Breast epithelium (tissue), 4 donors: ENCODE measurements around the gene STOX2. TPM values are rescaled to one million over a fixed set of nuclear protein-coding genes. Genes with fewer than 3 reads are reported as not detected.

ENCODE experiments used
- DNase-seq, 2 donors: peaks; one replicate each; pipeline ENCODE4 v3.0.0-alpha.2; 2019; ENCODE audit warnings: low spot score in 2 of 2
- H3K27ac ChIP-seq, 2 donors: fragments of 200-600 bp; sonication (generic) in 1 of 2; one replicate each; pipeline ENCODE4 v1.5.1; 2016 to 2019; ENCODE audit warnings: mild to moderate bottlenecking in 1 of 2
- H3K27me3 ChIP-seq, 2 donors: fragments of 200-600 bp; sonication (generic) in 1 of 2; one replicate each; pipeline versions ENCODE4 v1.5.1 to v1.6.0; 2017 to 2019; ENCODE audit warnings: control low read depth in 1 of 2, mild to moderate bottlenecking in 1 of 2
- H3K36me3 ChIP-seq: fragments of 200-600 bp; one replicate; pipeline ENCODE4 v1.5.1; 2019
- H3K4me1 ChIP-seq, 2 donors: fragments of 200-600 bp; sonication (generic); one replicate each; pipeline ENCODE4 v1.5.1; 2016 to 2019; ENCODE audit warnings: control low read depth in 1 of 2
- H3K4me3 ChIP-seq, 3 donors: fragments of 200-600 bp; sonication (generic); 1 replicate in 2 of 3; 2 replicates in 1 of 3; pipeline ENCODE4 v1.5.1; 2016 to 2019; ENCODE audit warnings: mild to moderate bottlenecking in 3 of 3, moderate library complexity in 2 of 3
- H3K9me3 ChIP-seq, 2 donors: fragments of 200-600 bp; sonication (generic) in 1 of 2; one replicate each; pipeline ENCODE4 v1.5.1; 2016 to 2019; ENCODE audit warnings: control low read depth in 1 of 2
- POLR2A ChIP-seq: fragments of 450-650 bp; IDR thresholded peaks from one replicate; pipeline ENCODE4 v1.6.1; 2016; ENCODE audit warnings: antibody characterized with exemption, mild to moderate bottlenecking, moderate library complexity
- POLR2AphosphoS5 ChIP-seq, 3 donors: sonication (generic); formaldehyde crosslinking; IDR thresholded peaks; one replicate each; pipeline ENCODE4 v1.6.1; 2017; ENCODE audit warnings: antibody characterized with exemption in 3 of 3
- intact Hi-C: fragments of 100-400 bp; cut with DNase I; formaldehyde crosslinking; loops from one replicate; pipeline ENCODE4 v1.15.1; 2023; ENCODE audit warnings: low total_unique reads
- total RNA-seq, 3 donors: library from RNA; depleted of rRNA; stranded (reverse); fragments of >200 nt; gene quantifications; one replicate each; pipeline ENCODE4 v1.1.0, GENCODE V29; 2016
- TF ChIP-seq, protein P1 (sequence below), 3 donors: fragments of 450-650 bp; IDR thresholded peaks; one replicate each; pipeline ENCODE4 v1.5.1; 2016 to 2017; ENCODE audit warnings: antibody characterized with exemption in 3 of 3, mild to moderate bottlenecking in 3 of 3, moderate library complexity in 3 of 3

Gene STOX2
- total RNA-seq, 3 donors from 2014 or later: 7.9 to 11.2 (median 10.7) TPM

DNA sequence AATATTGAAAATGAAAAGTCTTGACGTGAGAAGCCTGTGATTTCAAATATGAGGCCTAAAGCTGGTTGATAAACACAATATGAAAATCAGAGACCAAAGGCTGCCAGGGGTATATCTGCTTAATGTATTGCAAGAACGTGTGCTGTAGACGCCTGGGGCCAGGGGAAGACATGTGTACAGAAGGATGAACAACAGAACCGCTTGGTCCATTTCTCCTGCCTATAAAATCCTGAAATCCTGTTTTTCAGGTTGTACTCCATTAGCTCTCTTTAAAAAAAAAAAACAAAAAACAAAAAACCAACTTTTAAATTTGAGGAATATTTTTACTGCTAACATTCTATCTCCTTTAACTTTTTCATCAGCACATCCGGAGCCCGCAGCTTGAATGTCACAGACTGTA lies 109.2 kb downstream of the STOX2 start:
- Histone ChIP-seq H3K9me3 (no peaks in the 10 kb centered on the region), H3K4me3 (no peak overlapping the region), H3K36me3 (no peaks in the 10 kb centered on the region), H3K4me1 (no peaks in the 10 kb centered on the region), H3K27me3 (no peaks in the 10 kb centered on the region), H3K27ac (no peak overlapping the region)
- intact Hi-C loops: no loop called here
- no peak for DNase-seq
- TF ChIP-seq POLR2AphosphoS5 (IDR thresholded peaks at IDR 0.05): no peak
- TF ChIP-seq, protein P1, sequence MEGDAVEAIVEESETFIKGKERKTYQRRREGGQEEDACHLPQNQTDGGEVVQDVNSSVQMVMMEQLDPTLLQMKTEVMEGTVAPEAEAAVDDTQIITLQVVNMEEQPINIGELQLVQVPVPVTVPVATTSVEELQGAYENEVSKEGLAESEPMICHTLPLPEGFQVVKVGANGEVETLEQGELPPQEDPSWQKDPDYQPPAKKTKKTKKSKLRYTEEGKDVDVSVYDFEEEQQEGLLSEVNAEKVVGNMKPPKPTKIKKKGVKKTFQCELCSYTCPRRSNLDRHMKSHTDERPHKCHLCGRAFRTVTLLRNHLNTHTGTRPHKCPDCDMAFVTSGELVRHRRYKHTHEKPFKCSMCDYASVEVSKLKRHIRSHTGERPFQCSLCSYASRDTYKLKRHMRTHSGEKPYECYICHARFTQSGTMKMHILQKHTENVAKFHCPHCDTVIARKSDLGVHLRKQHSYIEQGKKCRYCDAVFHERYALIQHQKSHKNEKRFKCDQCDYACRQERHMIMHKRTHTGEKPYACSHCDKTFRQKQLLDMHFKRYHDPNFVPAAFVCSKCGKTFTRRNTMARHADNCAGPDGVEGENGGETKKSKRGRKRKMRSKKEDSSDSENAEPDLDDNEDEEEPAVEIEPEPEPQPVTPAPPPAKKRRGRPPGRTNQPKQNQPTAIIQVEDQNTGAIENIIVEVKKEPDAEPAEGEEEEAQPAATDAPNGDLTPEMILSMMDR (IDR thresholded peaks at IDR 0.05): no peak
- no peak for TF ChIP-seq POLR2A

DNA sequence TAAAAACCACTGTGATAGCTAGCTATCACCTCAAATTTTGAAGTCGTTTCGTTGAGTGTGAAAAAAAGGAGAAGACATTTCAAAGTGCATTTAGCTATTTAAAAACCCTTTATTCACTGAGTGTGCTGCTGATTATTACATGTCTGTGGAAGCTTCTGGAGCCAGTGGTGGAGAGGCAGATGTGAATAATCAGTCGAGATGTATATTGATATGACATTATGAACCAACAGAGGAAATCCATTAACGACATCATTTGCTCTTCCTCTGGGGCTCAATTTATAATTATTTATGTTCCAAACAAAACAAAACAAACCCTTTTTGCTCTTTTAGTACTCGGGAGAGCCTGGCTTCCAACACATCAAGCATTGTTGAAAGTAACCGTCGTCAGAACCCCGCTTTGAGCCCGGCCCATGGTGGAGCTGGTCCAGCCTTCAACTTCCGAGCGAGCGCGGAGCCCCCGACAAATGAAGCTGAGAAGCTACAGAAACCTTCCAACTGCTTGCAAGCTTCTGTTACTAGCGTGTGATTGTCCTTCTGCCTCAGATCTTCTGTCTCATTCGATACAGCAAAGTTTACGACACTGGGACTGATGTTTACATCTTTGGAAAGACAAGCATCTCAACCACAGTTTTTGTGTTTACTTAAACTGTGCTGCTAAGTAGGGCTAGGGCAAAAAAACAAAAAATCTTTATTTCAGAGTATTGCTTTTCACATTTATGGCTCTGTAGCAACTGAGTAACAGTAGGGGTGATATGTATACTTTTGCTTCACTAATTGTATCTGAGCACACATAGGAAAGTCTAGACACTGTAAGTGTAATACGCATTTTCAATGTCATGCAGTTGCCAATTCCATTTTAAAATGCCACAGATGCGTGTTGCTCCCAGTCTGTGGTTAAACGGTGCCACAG lies 111.9 kb downstream of the STOX2 start:
- H3K36me3 ChIP-seq: no peaks in the 10 kb centered on the region
- H3K27ac ChIP-seq: no peak overlapping the region
- DNase-seq: no peak
- no peak overlapping the region for H3K4me3 ChIP-seq
- intact Hi-C loops: no loop called here
- TF ChIP-seq POLR2A (no peak), POLR2AphosphoS5 (IDR thresholded peaks at IDR 0.05) (no peak)
- no peaks in the 10 kb centered on the region for H3K9me3 ChIP-seq
- no peaks in the 10 kb centered on the region for H3K27me3 ChIP-seq
- no peaks in the 10 kb centered on the region for H3K4me1 ChIP-seq

GRCh38 chr4:184019076-184019475 lies 114.0 kb downstream of the STOX2 start:
- Histone ChIP-seq H3K27ac (no peak overlapping the region), H3K4me3 (no peak overlapping the region), H3K36me3 (no peaks in the 10 kb centered on the region), H3K9me3 (no peaks in the 10 kb centered on the region), H3K4me1 (no peaks in the 10 kb centered on the region), H3K27me3 (no peaks in the 10 kb centered on the region)
- intact Hi-C loops: no loop called here
- no peak for DNase-seq
- no peak for TF ChIP-seq POLR2AphosphoS5 (IDR thresholded peaks at IDR 0.05)
- no peak for TF ChIP-seq POLR2A
- TF ChIP-seq, protein P1 (IDR thresholded peaks at IDR 0.05): no peak

DNA sequence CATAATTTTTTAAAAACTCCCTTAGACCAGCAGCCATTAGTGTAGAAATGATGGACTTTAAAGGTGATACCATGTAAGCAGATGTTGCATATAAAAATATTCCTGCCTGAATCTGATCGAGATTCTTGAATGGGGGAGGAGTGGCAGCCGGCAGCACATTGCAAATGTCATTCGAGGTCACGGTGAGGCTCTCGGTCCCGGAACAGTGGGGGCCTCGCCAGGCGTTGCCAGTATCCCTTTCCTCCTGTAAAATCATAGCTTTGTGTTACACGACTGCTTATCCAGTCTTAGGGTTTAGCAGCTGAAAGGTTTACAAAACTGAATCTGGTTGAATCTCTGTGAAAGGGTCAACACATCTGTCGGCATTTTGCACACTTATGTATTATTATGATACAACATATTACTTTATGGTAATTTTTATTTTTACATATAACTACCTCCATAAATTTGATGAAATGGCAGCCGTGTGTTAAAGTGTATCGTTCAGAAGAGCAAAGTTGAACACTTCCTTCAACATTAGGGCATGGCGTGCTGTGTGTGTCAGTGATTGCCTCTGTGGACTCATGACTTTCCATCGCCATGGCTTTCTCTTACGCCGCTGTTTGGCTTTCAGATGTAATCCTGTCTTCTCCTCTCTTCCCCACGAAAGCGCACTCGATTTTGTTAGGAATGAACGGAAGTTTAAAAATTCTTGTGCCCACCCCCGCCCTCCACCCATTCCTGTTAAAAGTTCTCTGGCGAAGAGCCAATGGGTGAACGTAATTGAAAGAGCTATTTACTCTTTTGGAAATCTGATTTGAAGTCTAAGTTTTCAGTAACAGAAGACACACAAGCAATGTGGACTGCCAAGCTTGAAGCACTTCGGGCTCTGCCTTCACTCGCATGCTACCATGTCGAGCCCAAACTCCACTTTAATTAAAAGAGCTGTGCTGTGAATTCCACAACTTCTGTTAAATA lies 114.8 kb downstream of the STOX2 start:
- Histone ChIP-seq H3K36me3 (no peaks in the 10 kb centered on the region), H3K4me3 (no peak overlapping the region), H3K4me1 (no peaks in the 10 kb centered on the region), H3K27ac (no peak overlapping the region), H3K27me3 (no peaks in the 10 kb centered on the region), H3K9me3 (no peaks in the 10 kb centered on the region)
- intact Hi-C loops: no loop called here
- TF ChIP-seq, protein P1 (IDR thresholded peaks at IDR 0.05): no peak
- TF ChIP-seq POLR2AphosphoS5 (IDR thresholded peaks at IDR 0.05) (no peak), POLR2A (no peak)
- no peak for DNase-seq

GRCh38 chr4:184021389-184021788 lies 116.3 kb downstream of the STOX2 start:
- TF ChIP-seq POLR2AphosphoS5 (IDR thresholded peaks at IDR 0.05) (no peak), POLR2A (no peak)
- TF ChIP-seq, protein P1 (IDR thresholded peaks at IDR 0.05): no peak
- DNase-seq: no peak
- Histone ChIP-seq H3K9me3 (no peaks in the 10 kb centered on the region), H3K27me3 (no peaks in the 10 kb centered on the region), H3K4me3 (no peak overlapping the region), H3K36me3 (no peaks in the 10 kb centered on the region), H3K27ac (no peak overlapping the region), H3K4me1 (no peaks in the 10 kb centered on the region)
- intact Hi-C loops: no loop called here
